ENCODE data around the gene KCNC1.

The KCNC1 gene

DNA sequence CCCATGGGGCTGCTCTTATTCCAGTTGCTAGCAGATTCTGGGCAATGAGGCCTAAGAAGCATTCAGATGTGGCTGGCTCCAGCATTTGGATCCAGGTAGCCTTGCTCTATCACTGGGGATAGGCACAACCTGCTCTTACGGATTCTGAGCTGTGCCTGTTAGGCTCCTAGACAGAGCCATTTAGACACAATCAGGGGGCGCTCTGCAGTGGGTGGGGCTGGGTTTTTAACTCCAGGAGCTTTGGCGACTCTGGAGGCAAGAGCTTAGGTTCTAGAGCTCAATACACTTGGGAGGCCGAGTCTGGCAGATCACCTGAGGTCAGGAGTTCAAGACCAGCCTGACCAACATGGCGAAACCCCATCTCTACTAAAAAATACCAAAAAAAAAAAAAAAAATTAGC lies 32.0 kb downstream of the KCNC1 start:
- no peaks in the 10 kb centered on the region for H3K27me3 Mint-ChIP-seq
- no peak for DNase-seq
- H3K4me3 Mint-ChIP-seq = no peak overlapping the region
- no peak overlapping the region for H3K27ac Mint-ChIP-seq
- H3K36me3 Mint-ChIP-seq (ENCODE audit: low read depth) = no peaks in the 10 kb centered on the region
- no peaks in the 10 kb centered on the region for H3K4me1 Mint-ChIP-seq (ENCODE audit: low read depth)
- no peaks in the 10 kb centered on the region for H3K9me3 Mint-ChIP-seq

DNA sequence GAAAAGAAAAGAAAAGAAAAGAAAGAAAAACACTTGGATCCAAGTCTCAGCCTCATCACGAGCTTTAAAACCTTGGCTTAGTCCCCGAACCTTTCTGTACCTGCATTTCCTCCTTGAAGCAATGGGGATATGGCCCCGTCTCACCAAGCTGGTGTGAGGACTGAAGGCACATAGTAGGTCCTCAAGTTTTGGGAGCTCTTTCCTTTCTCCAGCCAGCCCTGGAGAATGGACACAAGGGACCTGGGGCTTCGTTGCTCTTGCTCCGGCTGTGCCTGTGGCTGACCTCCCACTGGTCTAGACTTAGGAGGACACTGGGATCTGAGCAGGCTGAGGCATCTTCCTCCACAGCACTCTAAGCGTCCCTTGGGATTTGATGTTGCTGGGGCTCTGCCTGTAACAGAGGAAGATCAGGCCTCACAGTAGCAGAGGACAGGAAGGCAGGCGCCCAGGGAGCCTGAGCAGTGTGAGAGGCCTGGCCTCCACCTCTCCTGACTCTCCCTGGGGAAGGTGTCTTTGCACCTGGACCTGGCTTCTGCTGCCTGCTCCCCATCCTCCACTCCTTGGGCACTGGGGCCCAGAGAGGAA lies 32.8 kb downstream of the KCNC1 start:
- DNase-seq = no peak
- Mint-ChIP-seq H3K9me3 (no peaks in the 10 kb centered on the region), H3K4me3 (no peak overlapping the region), H3K27ac (no peak overlapping the region), H3K27me3 (no peaks in the 10 kb centered on the region), H3K4me1 (ENCODE audit: low read depth) (no peaks in the 10 kb centered on the region), H3K36me3 (ENCODE audit: low read depth) (no peaks in the 10 kb centered on the region)

DNA sequence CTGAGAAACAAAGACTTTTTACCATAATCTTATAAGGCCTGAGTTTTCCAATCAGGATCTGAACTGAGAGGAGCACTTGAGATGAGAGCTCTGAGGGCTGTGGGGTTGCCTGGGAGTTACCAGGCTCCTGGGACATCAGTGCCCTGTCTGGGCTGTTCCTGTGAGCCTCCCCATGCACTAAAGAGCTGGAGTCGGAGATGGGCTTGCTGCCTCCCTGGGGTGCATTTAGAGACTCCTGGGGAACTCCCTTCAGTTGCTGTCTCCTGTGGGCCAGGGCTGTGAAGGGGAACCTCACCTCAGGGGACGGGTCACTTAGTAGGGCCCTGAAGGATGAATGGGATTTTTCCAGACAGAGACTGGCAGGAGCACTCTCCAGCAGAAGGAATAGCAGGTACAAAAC lies 33.3 kb downstream of the KCNC1 start:
- Mint-ChIP-seq H3K4me3 (no peak overlapping the region), H3K27ac (no peak overlapping the region), H3K9me3 (no peaks in the 10 kb centered on the region), H3K4me1 (ENCODE audit: low read depth) (no peaks in the 10 kb centered on the region), H3K36me3 (ENCODE audit: low read depth) (no peaks in the 10 kb centered on the region), H3K27me3 (no peaks in the 10 kb centered on the region)
- DNase-seq = no peak

DNA sequence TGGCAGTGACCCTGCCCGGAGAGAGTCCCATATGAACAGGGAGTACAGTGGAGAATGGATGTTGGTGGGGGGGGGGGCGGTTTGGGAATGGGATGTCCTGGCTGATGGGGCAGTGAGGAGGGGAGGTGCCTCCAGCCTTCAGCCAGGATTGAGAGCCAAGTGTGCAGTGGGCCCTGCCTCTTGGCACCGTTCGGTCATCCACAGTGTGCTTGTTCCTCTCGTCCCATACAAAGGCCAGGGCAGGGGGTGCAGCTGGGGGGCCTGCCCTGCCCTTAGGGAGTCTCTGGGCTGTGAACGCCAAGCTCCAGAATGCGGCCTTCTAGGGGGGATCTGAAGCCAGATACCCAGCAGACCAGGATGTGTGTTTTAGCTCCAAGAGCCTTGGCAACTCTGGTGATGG lies 34.0 kb downstream of the KCNC1 start:
- no peaks in the 10 kb centered on the region for H3K9me3 Mint-ChIP-seq
- no peak overlapping the region for H3K27ac Mint-ChIP-seq
- no peaks in the 10 kb centered on the region for H3K36me3 Mint-ChIP-seq (ENCODE audit: low read depth)

DNA sequence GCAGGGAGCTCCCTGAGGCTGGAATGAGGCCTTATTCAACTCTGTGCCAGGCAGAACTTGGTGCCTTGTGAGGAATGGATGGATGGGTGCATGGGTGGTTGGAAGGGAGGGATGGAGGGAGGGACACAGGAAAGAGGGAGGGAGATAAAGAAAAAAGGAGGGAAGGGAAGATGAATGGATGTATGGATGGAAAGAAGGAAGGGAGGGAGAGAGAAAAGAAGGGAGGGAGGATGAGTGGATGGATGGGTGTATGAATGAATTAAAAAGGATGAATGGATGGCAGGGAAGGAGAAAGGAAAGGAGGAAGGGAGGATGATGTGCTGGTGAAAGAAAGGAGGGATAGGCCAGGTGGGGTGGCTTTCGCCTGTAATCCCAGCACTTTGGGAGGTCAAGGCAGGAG lies 34.6 kb downstream of the KCNC1 start:
- no peak overlapping the region for H3K4me3 Mint-ChIP-seq
- H3K27me3 Mint-ChIP-seq = no peaks in the 10 kb centered on the region
- no peak overlapping the region for H3K27ac Mint-ChIP-seq
- no peaks in the 10 kb centered on the region for H3K9me3 Mint-ChIP-seq
- DNase-seq = no peak
- H3K36me3 Mint-ChIP-seq (ENCODE audit: low read depth) = no peaks in the 10 kb centered on the region
- no peaks in the 10 kb centered on the region for H3K4me1 Mint-ChIP-seq (ENCODE audit: low read depth)

More for the DNA sequence above, 34.0 kb downstream of the KCNC1 start:
- DNase-seq = no peak
- no peak overlapping the region for H3K4me3 Mint-ChIP-seq
- H3K4me1 Mint-ChIP-seq (ENCODE audit: low read depth) = no peaks in the 10 kb centered on the region
- no peaks in the 10 kb centered on the region for H3K27me3 Mint-ChIP-seq

DNA sequence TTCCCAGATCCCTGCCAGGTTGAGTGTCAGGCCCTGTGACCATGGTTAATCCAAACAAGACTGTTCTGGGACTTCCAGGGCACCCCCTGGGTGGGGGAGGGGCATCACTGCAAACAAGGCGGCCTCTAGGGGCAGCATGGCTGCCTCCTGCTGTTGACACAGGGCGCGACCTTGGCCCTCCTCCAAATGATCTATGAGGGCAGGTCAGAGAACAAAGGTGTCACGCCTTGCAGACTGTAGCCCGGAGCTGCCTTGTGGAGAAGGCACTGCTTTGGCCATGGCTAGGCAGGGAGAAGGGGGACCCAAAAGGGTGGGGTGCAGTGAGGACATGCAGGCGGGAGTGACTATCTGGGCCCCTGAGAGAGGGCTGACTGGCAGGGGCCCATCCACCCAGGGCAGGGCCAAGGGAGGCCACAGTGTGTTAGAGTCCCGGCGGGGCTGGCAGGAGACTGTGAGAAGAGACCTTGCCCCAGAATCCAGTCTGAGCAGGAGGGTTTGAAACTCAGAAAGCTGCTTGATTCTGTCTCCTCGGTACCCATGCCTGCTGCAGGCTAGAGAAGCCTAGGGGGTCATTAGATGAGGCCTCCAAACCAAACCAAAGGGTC lies 35.6 kb downstream of the KCNC1 start:
- H3K4me1 Mint-ChIP-seq (ENCODE audit: low read depth) = no peaks in the 10 kb centered on the region
- H3K36me3 Mint-ChIP-seq (ENCODE audit: low read depth) = no peaks in the 10 kb centered on the region
- H3K27me3 Mint-ChIP-seq = no peaks in the 10 kb centered on the region
- no peaks in the 10 kb centered on the region for H3K9me3 Mint-ChIP-seq
- no peak for DNase-seq
- H3K27ac Mint-ChIP-seq = no peak overlapping the region
- no peak overlapping the region for H3K4me3 Mint-ChIP-seq

DNA sequence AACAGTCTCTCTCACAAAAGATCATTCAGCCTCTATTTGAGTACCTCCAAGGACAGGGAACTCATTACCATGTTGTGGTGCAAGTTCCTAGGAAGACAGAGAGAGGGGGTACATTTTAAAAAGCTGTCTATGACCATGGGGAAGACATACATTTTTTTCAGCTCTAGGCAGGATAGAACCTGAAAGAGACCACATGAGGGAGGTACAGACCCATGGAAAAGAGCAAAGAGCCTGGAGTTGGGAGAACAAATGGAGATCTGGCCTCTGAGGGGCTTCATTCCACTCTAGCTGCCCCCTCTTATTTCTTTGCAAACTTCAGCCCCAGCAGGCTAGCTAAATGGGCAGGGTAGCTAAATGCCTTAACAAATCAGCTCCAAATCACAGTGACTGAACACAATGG lies 36.3 kb downstream of the KCNC1 start:
- H3K27me3 Mint-ChIP-seq = no peaks in the 10 kb centered on the region
- H3K27ac Mint-ChIP-seq = no peak overlapping the region
- no peaks in the 10 kb centered on the region for H3K9me3 Mint-ChIP-seq
- no peak overlapping the region for H3K4me3 Mint-ChIP-seq
- H3K36me3 Mint-ChIP-seq (ENCODE audit: low read depth) = no peaks in the 10 kb centered on the region
- H3K4me1 Mint-ChIP-seq (ENCODE audit: low read depth) = no peaks in the 10 kb centered on the region
- DNase-seq = no peak

DNA sequence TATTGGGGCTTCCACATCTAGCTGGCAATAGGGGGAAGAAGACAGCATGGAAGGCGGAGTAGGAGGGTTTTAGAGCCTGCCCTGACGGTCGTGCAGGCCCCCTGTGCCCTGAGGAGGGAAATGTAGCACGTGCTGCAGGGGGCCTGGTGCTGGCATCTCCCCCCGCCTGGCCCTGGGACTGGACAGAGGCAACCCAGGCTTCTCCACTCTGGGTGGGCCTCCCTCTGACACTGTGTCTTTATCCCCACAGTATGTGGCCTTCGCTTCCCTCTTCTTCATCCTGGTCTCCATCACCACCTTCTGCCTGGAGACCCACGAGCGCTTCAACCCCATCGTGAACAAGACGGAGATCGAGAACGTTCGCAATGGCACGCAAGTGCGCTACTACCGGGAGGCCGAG lies 36.8 kb downstream of the KCNC1 start:
- Mint-ChIP-seq H3K9me3 (no peaks in the 10 kb centered on the region), H3K27ac (no peak overlapping the region), H3K36me3 (ENCODE audit: low read depth) (no peaks in the 10 kb centered on the region), H3K4me3 (no peak overlapping the region), H3K4me1 (ENCODE audit: low read depth) (no peaks in the 10 kb centered on the region), H3K27me3 (no peaks in the 10 kb centered on the region)
- DNase-seq = no peak

DNA sequence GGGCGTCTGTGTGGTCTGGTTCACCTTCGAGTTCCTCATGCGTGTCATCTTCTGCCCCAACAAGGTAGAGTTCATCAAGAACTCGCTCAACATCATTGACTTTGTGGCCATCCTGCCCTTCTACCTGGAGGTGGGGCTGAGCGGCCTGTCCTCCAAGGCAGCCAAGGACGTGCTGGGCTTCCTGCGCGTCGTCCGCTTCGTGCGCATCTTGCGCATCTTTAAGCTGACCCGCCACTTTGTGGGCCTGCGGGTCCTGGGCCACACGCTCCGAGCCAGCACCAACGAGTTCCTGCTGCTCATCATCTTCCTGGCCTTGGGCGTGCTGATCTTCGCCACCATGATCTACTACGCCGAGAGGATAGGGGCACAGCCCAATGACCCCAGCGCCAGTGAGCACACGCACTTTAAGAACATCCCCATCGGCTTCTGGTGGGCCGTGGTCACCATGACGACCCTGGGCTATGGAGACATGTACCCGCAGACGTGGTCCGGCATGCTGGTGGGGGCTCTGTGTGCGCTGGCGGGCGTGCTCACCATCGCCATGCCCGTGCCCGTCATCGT lies 37.3 kb downstream of the KCNC1 start:
- H3K4me1 Mint-ChIP-seq (ENCODE audit: low read depth) = no peaks in the 10 kb centered on the region
- H3K4me3 Mint-ChIP-seq = no peak overlapping the region
- no peaks in the 10 kb centered on the region for H3K36me3 Mint-ChIP-seq (ENCODE audit: low read depth)
- H3K27me3 Mint-ChIP-seq = no peaks in the 10 kb centered on the region
- no peak overlapping the region for H3K27ac Mint-ChIP-seq
- no peak for DNase-seq
- no peaks in the 10 kb centered on the region for H3K9me3 Mint-ChIP-seq

DNA sequence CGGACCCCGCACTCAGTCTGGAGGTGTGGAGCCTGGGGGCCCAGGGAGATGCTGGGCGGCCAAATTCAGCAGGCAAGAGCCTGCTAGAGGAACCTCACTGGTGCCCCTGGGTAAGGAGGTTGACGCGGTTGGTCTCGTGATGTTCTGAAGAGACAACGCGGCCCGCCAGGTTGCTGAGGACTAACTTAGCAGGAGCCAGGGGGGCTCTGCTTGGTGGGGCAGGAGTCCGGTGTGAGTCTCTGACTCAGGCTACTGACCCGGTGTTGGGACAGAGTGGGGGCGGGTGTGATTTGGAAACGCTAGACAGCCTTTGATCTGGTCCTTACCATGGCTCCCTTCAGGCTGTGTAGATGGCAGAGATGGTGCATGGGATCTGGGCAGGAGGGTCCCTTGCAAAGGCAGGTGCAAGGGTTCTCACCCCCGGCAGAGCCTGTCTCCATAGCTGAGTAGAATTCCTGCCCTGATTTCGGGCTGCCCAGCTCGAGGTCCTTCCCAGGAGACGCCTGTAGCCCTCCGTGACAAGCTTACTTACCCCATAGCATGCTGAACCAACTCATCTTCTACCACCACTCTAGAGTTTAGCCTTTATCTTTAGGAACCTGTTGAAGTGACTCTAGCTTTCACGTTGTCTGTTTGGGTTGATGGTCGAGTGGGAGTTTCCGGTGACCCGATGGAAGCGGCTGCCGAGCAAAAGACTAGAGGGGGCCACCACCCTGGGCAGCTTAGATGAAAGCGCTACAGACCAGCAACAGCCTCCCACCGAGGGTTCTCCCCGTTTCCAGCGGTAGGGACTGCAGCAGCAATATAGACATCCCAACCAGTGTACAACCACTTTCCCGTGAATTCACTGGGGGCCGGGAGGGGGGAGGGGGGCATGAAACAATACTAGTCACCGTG lies 38.4 kb downstream of the KCNC1 start:
- H3K27me3 Mint-ChIP-seq = no peaks in the 10 kb centered on the region
- no peaks in the 10 kb centered on the region for H3K36me3 Mint-ChIP-seq (ENCODE audit: low read depth)
- H3K4me1 Mint-ChIP-seq (ENCODE audit: low read depth) = no peaks in the 10 kb centered on the region
- no peak overlapping the region for H3K4me3 Mint-ChIP-seq
- no peaks in the 10 kb centered on the region for H3K9me3 Mint-ChIP-seq
- no peak overlapping the region for H3K27ac Mint-ChIP-seq
- no peak for DNase-seq

DNA sequence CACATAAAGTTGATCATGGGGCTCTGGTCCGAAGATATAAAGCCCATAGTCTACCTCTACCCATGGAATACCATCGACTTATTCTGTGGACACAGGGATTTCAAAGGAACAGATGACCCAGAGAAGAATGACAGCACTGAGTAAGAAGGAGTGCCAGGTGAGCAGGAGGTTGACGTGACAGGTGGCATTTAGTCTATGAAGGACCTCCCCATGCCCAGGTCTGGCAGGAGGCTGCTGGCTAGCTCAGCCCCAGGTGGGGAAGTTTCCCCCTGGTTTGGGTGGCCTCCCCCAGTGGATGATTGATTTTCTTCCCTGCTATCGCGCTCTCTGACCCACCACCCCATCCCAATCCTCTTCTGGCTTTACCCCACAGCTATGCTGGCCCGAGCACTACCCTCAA lies 39.1 kb downstream of the KCNC1 start:
- no peaks in the 10 kb centered on the region for H3K36me3 Mint-ChIP-seq (ENCODE audit: low read depth)
- H3K4me3 Mint-ChIP-seq = no peak overlapping the region
- no peaks in the 10 kb centered on the region for H3K27me3 Mint-ChIP-seq
- H3K4me1 Mint-ChIP-seq (ENCODE audit: low read depth) = no peaks in the 10 kb centered on the region
- H3K9me3 Mint-ChIP-seq = no peaks in the 10 kb centered on the region
- no peak overlapping the region for H3K27ac Mint-ChIP-seq
- DNase-seq = no peak

DNA sequence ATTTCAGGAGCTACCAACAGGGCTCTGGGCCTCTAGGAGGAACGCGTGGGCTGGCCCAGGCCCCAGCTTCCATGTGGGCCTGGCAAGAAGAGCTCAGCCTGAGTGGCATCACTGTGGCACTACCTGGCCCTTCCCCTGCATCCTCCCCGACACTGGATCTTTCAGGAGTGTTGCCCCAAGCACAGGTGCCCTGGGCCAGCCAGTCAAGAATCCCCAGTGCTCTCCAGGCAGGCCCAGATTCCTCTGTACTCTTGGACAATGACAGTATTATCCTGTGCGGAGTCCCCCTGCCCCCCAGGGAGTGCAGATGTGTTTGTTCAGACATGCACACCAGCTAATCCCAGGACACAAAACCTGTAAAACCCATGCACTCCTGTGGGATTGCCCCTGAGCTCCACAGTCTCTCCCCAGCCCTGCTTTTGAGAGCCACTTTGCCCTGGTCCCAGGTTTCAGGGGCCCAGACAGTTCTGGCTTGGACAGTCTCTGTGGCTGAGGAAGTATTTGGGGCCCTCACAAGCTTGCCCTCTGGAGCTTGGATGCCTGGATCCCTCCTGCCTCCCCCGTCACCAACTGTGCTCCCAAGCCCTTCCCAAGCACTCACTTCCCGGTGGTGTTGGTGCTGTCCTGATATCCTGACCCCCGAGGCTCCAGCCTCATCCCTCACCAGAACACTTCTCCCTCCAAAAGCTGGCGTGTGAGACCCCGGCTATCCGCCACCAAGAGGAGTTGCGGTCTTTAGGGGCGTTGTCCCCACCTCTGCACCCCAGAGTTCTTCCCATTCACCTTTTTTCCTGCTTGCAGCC lies 39.9 kb downstream of the KCNC1 start:
- Mint-ChIP-seq H3K27me3 (no peaks in the 10 kb centered on the region), H3K9me3 (no peaks in the 10 kb centered on the region), H3K4me3 (no peak overlapping the region), H3K4me1 (ENCODE audit: low read depth) (no peaks in the 10 kb centered on the region), H3K36me3 (ENCODE audit: low read depth) (no peaks in the 10 kb centered on the region), H3K27ac (no peak overlapping the region)
- no peak for DNase-seq

DNA sequence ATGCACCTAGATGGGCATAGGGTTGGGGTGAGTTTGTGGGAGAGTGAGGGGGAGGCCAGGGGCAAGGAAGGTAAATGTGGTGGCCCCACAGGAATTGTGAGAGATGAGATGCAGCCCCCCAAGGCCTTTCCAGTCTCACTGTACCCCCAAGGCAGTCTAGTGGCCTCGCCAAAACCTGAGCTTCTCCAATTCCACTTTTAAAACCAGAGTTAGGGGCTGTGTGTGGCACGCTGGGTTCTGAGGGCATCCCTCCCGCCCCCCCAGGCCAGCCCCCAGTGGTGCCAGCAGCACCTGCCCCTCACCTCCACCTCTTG lies 40.4 kb downstream of the KCNC1 start:
- H3K27me3 Mint-ChIP-seq = no peaks in the 10 kb centered on the region
- DNase-seq = no peak
- H3K4me1 Mint-ChIP-seq (ENCODE audit: low read depth) = no peaks in the 10 kb centered on the region
- H3K4me3 Mint-ChIP-seq = no peak overlapping the region
- no peaks in the 10 kb centered on the region for H3K9me3 Mint-ChIP-seq
- no peaks in the 10 kb centered on the region for H3K36me3 Mint-ChIP-seq (ENCODE audit: low read depth)
- no peak overlapping the region for H3K27ac Mint-ChIP-seq

DNA sequence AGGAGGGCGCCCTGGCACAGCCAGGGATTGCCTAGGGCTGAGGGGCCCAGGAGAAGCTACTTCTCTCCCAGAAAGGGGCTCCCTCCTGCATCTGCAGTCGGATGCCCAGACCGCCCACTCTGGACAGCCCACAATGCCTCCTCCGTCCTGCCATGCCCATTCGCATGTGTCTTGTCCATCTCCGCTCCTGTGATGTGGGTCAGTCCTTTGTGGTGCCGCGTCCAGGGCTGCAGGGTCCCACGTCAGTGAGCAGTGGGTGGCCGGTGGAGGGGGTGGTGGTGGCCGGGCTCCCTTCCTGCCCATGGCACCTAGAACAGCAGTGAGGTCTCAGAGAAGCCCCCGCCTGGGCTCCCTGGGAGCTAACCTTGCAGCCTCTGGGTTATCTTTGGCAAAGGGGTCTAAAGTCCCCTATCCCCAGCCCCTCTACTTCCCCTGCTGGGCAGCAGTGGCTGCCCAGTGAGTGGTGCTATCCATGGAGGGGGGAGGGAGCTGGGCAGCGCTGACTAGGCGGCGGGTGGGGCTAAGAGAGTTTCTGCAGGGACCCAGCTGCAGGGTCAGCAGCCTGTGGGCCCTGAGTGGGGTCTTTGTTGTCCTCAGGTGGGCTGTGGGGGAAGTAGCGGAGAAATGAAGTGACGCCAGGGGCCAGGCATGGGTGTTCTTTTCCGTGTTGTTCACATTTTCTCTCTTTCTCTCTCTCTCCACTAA lies 41.1 kb downstream of the KCNC1 start:
- Mint-ChIP-seq H3K27ac (no peak overlapping the region), H3K4me3 (no peak overlapping the region), H3K36me3 (ENCODE audit: low read depth) (no peaks in the 10 kb centered on the region), H3K4me1 (ENCODE audit: low read depth) (no peaks in the 10 kb centered on the region), H3K27me3 (no peaks in the 10 kb centered on the region), H3K9me3 (no peaks in the 10 kb centered on the region)
- DNase-seq = no peak

All from activated T-cell treated with anti-CD3 and anti-CD28 coated beads, Interleukin-2, amount 50 U/mL, for 24 hours (primary cell).